Activated CD4-positive, CD25-positive, alpha-beta regulatory T cell treated with anti-CD3 and anti-CD28 coated beads, Interleukin-2, amount 50 U/mL, for 16 hours (primary cell): ENCODE data around the gene GPR39.

Experiments used
- DNase-seq: peaks from one replicate; pipeline ENCODE4 v3.0.0-alpha.2; 2020; ENCODE audit warnings: low read depth, low spot score

Gene GPR39

GRCh38 chr2:132443106-132443505, 26.5 kb downstream of the GPR39 start:
- no peak for DNase-seq

- no peak for DNase-seq
These were observed 29.8 kb downstream of the GPR39 start for GRCh38 chr2:132446444-132446843.

GRCh38 chr2:132448331-132448730, 31.7 kb downstream of the GPR39 start:
- no peak for DNase-seq

- DNase-seq = no peak
These were observed 32.2 kb downstream of the GPR39 start for GRCh38 chr2:132448771-132449170.

GRCh38 chr2:132449868-132450267, 33.3 kb downstream of the GPR39 start:
- DNase-seq = no peak

- no peak for DNase-seq
These were observed 44.2 kb downstream of the GPR39 start for GRCh38 chr2:132460781-132461180.

- no peak for DNase-seq
These were observed 45.6 kb downstream of the GPR39 start for GRCh38 chr2:132462236-132462635.

GRCh38 chr2:132463719-132464118, 47.1 kb downstream of the GPR39 start:
- no peak for DNase-seq

- no peak for DNase-seq
These were observed 49.3 kb downstream of the GPR39 start for GRCh38 chr2:132465917-132466316.

GRCh38 chr2:132466428-132467028, 49.9 kb downstream of the GPR39 start:
- DNase-seq = no peak

GRCh38 chr2:132468821-132469675, 52.4 kb downstream of the GPR39 start:
- no peak for DNase-seq

- DNase-seq = no peak
These were observed 54.1 kb downstream of the GPR39 start for GRCh38 chr2:132470746-132471145.

GRCh38 chr2:132473174-132473883, 56.7 kb downstream of the GPR39 start:
- DNase-seq = no peak

- no peak for DNase-seq
These were observed 59.0 kb downstream of the GPR39 start for GRCh38 chr2:132475615-132476014.

GRCh38 chr2:132477436-132477835, 60.8 kb downstream of the GPR39 start:
- no peak for DNase-seq

- no peak for DNase-seq
These were observed 61.4 kb downstream of the GPR39 start for GRCh38 chr2:132477962-132478361.

GRCh38 chr2:132478461-132479105, 62.0 kb downstream of the GPR39 start:
- DNase-seq = no peak

GRCh38 chr2:132479155-132479554, 62.5 kb downstream of the GPR39 start:
- DNase-seq = no peak

GRCh38 chr2:132482821-132483220, 66.2 kb downstream of the GPR39 start:
- no peak for DNase-seq

GRCh38 chr2:132484144-132484543, 67.5 kb downstream of the GPR39 start:
- no peak for DNase-seq

- no peak for DNase-seq
These were observed 71.9 kb downstream of the GPR39 start for GRCh38 chr2:132488491-132488890.

- no peak for DNase-seq
These were observed 72.5 kb downstream of the GPR39 start for GRCh38 chr2:132489150-132489549.
